Body of pancreas (tissue), 4 donors: ENCODE data around the gene BZW2.

ENCODE experiments used
- POLR2A ChIP-seq, 3 donors: fragments of 450-650 bp; IDR thresholded peaks; one replicate each; pipeline ENCODE4 v1.6.1; 2016; ENCODE audit warnings: antibody characterized with exemption in 3 of 3, mild to moderate bottlenecking in 2 of 3
- TF ChIP-seq, protein P1 (sequence below), 7 experiments: fragments of 450-650 bp in 4 of 7; fragments of 200-600 bp in 3 of 7; sonication (generic) in 3 of 7; IDR thresholded peaks; one replicate each; pipeline ENCODE4 v1.5.1; 2016 to 2019; ENCODE audit warnings: antibody characterized with exemption in 7 of 7

- TF ChIP-seq, protein P1, sequence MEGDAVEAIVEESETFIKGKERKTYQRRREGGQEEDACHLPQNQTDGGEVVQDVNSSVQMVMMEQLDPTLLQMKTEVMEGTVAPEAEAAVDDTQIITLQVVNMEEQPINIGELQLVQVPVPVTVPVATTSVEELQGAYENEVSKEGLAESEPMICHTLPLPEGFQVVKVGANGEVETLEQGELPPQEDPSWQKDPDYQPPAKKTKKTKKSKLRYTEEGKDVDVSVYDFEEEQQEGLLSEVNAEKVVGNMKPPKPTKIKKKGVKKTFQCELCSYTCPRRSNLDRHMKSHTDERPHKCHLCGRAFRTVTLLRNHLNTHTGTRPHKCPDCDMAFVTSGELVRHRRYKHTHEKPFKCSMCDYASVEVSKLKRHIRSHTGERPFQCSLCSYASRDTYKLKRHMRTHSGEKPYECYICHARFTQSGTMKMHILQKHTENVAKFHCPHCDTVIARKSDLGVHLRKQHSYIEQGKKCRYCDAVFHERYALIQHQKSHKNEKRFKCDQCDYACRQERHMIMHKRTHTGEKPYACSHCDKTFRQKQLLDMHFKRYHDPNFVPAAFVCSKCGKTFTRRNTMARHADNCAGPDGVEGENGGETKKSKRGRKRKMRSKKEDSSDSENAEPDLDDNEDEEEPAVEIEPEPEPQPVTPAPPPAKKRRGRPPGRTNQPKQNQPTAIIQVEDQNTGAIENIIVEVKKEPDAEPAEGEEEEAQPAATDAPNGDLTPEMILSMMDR (IDR thresholded peaks at IDR 0.05), result no peak
- no peak for TF ChIP-seq POLR2A (IDR thresholded peaks at IDR 0.05)
These were observed 45.3 kb downstream of the BZW2 start for GRCh38 chr7:16691241-16691640.
